ENCODE results near the gene GLI2. TPM values are rescaled to one million over a fixed set of nuclear protein-coding genes. Genes with fewer than 3 reads are reported as not detected.

Gene GLI2
- total RNA-seq, 1 experiment from 2014 or later = 11.6 TPM

GRCh38 chr2:120760446-120761135 lies 24.9 kb downstream of the GLI2 start:
- H3K4me1 ChIP-seq (replicated peaks; ENCODE audit: insufficient read depth) = no peaks in the 10 kb centered on the region
- ChIA-PET POLR2A (ENCODE audit: unreplicated experiment) (no interaction called here), CTCF (no interaction called here)
- BruUV-seq (replicated peaks) = no TSS peak
- H3K79me2 ChIP-seq (ENCODE audit: low read depth) = no peaks in the 10 kb centered on the region
- H3K36me3 ChIP-seq (ENCODE audit: low read depth) = no peaks in the 10 kb centered on the region
- no peak overlapping the region for H3K4me2 ChIP-seq
- intact Hi-C loops (cut with micrococcal nuclease; ENCODE audit: unreplicated experiment) = no loop called here
- no peaks in the 10 kb centered on the region for H3K9me2 ChIP-seq (ENCODE audit: insufficient read depth)
- H3K27ac ChIP-seq = no peak overlapping the region
- H2AFZ ChIP-seq = no peak overlapping the region
- H3F3A ChIP-seq (ENCODE audit: insufficient read depth, low read depth) = no peaks in the 10 kb centered on the region
- no peaks in the 10 kb centered on the region for H4K20me1 ChIP-seq (ENCODE audit: insufficient read depth)
- H3K4me3 ChIP-seq = no peak overlapping the region
- H3K9me3 ChIP-seq (ENCODE audit: insufficient read depth, low read depth) = no peaks in the 10 kb centered on the region
- DNase-seq = no peak
- TF ChIP-seq EZH2 (IDR thresholded peaks at IDR 0.05; ENCODE audit: low read depth) (no peak), CTCF (conservative IDR thresholded peaks at IDR 0.05) (no peak)
- peaks cover 19% of the 10 kb centered on the region; the same call in 1 of the 2 replicates for H3K27me3 ChIP-seq (ENCODE audit: insufficient read depth, low read depth)

- peaks cover 19% of the 10 kb centered on the region; the same call in 1 of the 2 replicates for H3K27me3 ChIP-seq (ENCODE audit: insufficient read depth, low read depth)
- no TSS peak for BruUV-seq (replicated peaks)
- DNase-seq = no peak
- H3K9me3 ChIP-seq (ENCODE audit: insufficient read depth, low read depth) = no peaks in the 10 kb centered on the region
- TF ChIP-seq CTCF (conservative IDR thresholded peaks at IDR 0.05) = no peak
- TF ChIP-seq EZH2 (IDR thresholded peaks at IDR 0.05; ENCODE audit: low read depth) = no peak
- H2AFZ ChIP-seq = no peak overlapping the region
- no peaks in the 10 kb centered on the region for H3K36me3 ChIP-seq (ENCODE audit: low read depth)
- H3K4me3 ChIP-seq = no peak overlapping the region
- no peaks in the 10 kb centered on the region for H3F3A ChIP-seq (ENCODE audit: insufficient read depth, low read depth)
- intact Hi-C loops (cut with micrococcal nuclease; ENCODE audit: unreplicated experiment) = no loop called here
- H3K9me2 ChIP-seq (ENCODE audit: insufficient read depth) = no peaks in the 10 kb centered on the region
- no peaks in the 10 kb centered on the region for H4K20me1 ChIP-seq (ENCODE audit: insufficient read depth)
- H3K27ac ChIP-seq = no peak overlapping the region
- H3K4me1 ChIP-seq (replicated peaks; ENCODE audit: insufficient read depth) = no peaks in the 10 kb centered on the region
- ChIA-PET POLR2A (ENCODE audit: unreplicated experiment) (no interaction called here), CTCF (no interaction called here)
- no peaks in the 10 kb centered on the region for H3K79me2 ChIP-seq (ENCODE audit: low read depth)
- no peak overlapping the region for H3K4me2 ChIP-seq
Measured at GRCh38 chr2:120761164-120761861, 25.6 kb downstream of the GLI2 start.

- POLR2A ChIA-PET (ENCODE audit: unreplicated experiment) = interaction anchor here (0.7 kb wide), 1 partner anchor 473 kb away, joined by 3 read pairs; no protein-coding TSS in a partner anchor
- no peaks in the 10 kb centered on the region for H4K20me1 ChIP-seq (ENCODE audit: insufficient read depth)
- H3K4me3 ChIP-seq = no peak overlapping the region
- no peaks in the 10 kb centered on the region for H3F3A ChIP-seq (ENCODE audit: insufficient read depth, low read depth)
- H2AFZ ChIP-seq = no peak overlapping the region
- H3K27ac ChIP-seq = no peak overlapping the region
- no peaks in the 10 kb centered on the region for H3K4me1 ChIP-seq (replicated peaks; ENCODE audit: insufficient read depth)
- H3K27me3 ChIP-seq (ENCODE audit: insufficient read depth, low read depth) = peaks cover 19% of the 10 kb centered on the region; the same call in 1 of the 2 replicates
- DNase-seq = no peak
- TF ChIP-seq EZH2 (IDR thresholded peaks at IDR 0.05; ENCODE audit: low read depth) (no peak), CTCF (conservative IDR thresholded peaks at IDR 0.05) (no peak)
- BruUV-seq (replicated peaks) = no TSS peak
- no peaks in the 10 kb centered on the region for H3K9me3 ChIP-seq (ENCODE audit: insufficient read depth, low read depth)
- no peaks in the 10 kb centered on the region for H3K36me3 ChIP-seq (ENCODE audit: low read depth)
- no peak overlapping the region for H3K4me2 ChIP-seq
- H3K79me2 ChIP-seq (ENCODE audit: low read depth) = no peaks in the 10 kb centered on the region
- intact Hi-C loops (cut with micrococcal nuclease; ENCODE audit: unreplicated experiment) = no loop called here
- CTCF ChIA-PET = no interaction called here
- H3K9me2 ChIP-seq (ENCODE audit: insufficient read depth) = no peaks in the 10 kb centered on the region
Measured at GRCh38 chr2:120761911-120762310, 26.2 kb downstream of the GLI2 start.

Data from PC-9 (cell line).